HG03521 (cell line): ENCODE data around the gene FAM120B.
"Not testable (repeated sequence)": the region's sequence is repeated elsewhere in the genome, so short reads cannot be mapped to it uniquely, and the experiment has no call there.

Source experiments
- ATAC-seq: cut with Tn5 transposase; IDR thresholded peaks from one replicate; pipeline ENCODE4 v1.9.1; 2021; ENCODE audit warnings: mild to moderate bottlenecking, moderate library complexity; ENCODE audit not compliant: unreplicated experiment

FAM120B gene

GRCh38 chr6:170374571-170375444 lies 68.2 kb downstream of the FAM120B start:
- no peak for ATAC-seq

GRCh38 chr6:170375661-170376060 lies 69.1 kb downstream of the FAM120B start:
- ATAC-seq = no peak

GRCh38 chr6:170376386-170377043 lies 70.0 kb downstream of the FAM120B start:
- ATAC-seq = no peak

GRCh38 chr6:170378502-170378901 lies 71.9 kb downstream of the FAM120B start:
- no peak for ATAC-seq

GRCh38 chr6:170381562-170381961 lies 75.0 kb downstream of the FAM120B start:
- ATAC-seq = no peak

GRCh38 chr6:170383466-170384035 lies 77.0 kb downstream of the FAM120B start:
- ATAC-seq = no peak

- no peak for ATAC-seq
These were observed 78.9 kb downstream of the FAM120B start for GRCh38 chr6:170385506-170385905.

- no peak for ATAC-seq
These were observed 81.6 kb downstream of the FAM120B start for GRCh38 chr6:170388113-170388512.

GRCh38 chr6:170393033-170393432 lies 86.5 kb downstream of the FAM120B start:
- ATAC-seq = no peak

GRCh38 chr6:170393807-170394399 lies 87.3 kb downstream of the FAM120B start:
- no peak for ATAC-seq

- no peak for ATAC-seq
These were observed 88.4 kb downstream of the FAM120B start for GRCh38 chr6:170394980-170395379.

- ATAC-seq = not testable (repeated sequence)
These were observed 92.3 kb downstream of the FAM120B start for GRCh38 chr6:170398743-170399369.

GRCh38 chr6:170399955-170400558 lies 93.5 kb downstream of the FAM120B start:
- not testable (repeated sequence) for ATAC-seq

GRCh38 chr6:170402318-170403040 lies 95.9 kb downstream of the FAM120B start:
- no peak for ATAC-seq

GRCh38 chr6:170403451-170403850 lies 96.9 kb downstream of the FAM120B start:
- no peak for ATAC-seq

- no peak for ATAC-seq
These were observed 97.5 kb downstream of the FAM120B start for GRCh38 chr6:170404036-170404435.

GRCh38 chr6:170404697-170405096 lies 98.1 kb downstream of the FAM120B start:
- ATAC-seq = no peak

- no peak for ATAC-seq
These were observed 98.9 kb downstream of the FAM120B start for GRCh38 chr6:170405311-170405975.

GRCh38 chr6:170407200-170407599 lies 100.6 kb downstream of the FAM120B start:
- no peak for ATAC-seq
